Astrocyte (in vitro differentiated cells and primary cell): ENCODE measurements around the gene PM20D2. TPM values are rescaled to one million over a fixed set of nuclear protein-coding genes. Genes with fewer than 3 reads are reported as not detected.
A peak's percentile ranks its signal among the peaks of the same experiment; 100 is the strongest.

ENCODE experiments used
- DNase-seq: peaks from one replicate; pipeline ENCODE4 v3.0.0-alpha.2; 2010; ENCODE audit warnings: low read depth
- FAIRE-seq: peaks from 2 replicates; lab custom pipeline; 2011; peaks lifted over from hg19 to GRCh38; lab: Jason Lieb, UNC
- H2AFZ ChIP-seq: 2 replicates; pipeline ENCODE4 v1.6.0; 2012; ENCODE audit warnings: low read depth, low read length, inconsistent platforms
- H3K27ac ChIP-seq: 2 replicates; pipeline ENCODE4 v1.5.1; 2011; ENCODE audit warnings: low read depth, low read length, inconsistent platforms
- H3K27me3 ChIP-seq: 2 replicates; pipeline ENCODE4 v1.6.0; 2011; ENCODE audit warnings: low read length, inconsistent platforms; ENCODE audit not compliant: insufficient read depth
- H3K36me3 ChIP-seq: 2 replicates; pipeline ENCODE4 v1.5.1; 2011; ENCODE audit warnings: low read length, inconsistent platforms; ENCODE audit not compliant: insufficient read depth
- H3K4me1 ChIP-seq: 2 replicates; pipeline ENCODE4 v1.5.1; 2011; ENCODE audit warnings: low read length, inconsistent platforms; ENCODE audit not compliant: insufficient read depth
- H3K4me2 ChIP-seq: 2 replicates; pipeline ENCODE4 v1.6.0; 2012; ENCODE audit warnings: low read length, inconsistent platforms
- H3K4me3 ChIP-seq: 2 replicates; pipeline ENCODE4 v1.5.1; 2011; ENCODE audit warnings: low read depth, mild to moderate bottlenecking, low read length, inconsistent platforms; ENCODE audit not compliant: insufficient read depth
- H3K79me2 ChIP-seq: 2 replicates; pipeline ENCODE4 v1.6.0; 2012; ENCODE audit warnings: mild to moderate bottlenecking, low read length, inconsistent platforms; ENCODE audit not compliant: insufficient read depth
- H3K9ac ChIP-seq: 2 replicates; pipeline ENCODE4 v1.6.0; 2012; ENCODE audit warnings: mild to moderate bottlenecking, low read length, inconsistent platforms
- H3K9me3 ChIP-seq: 2 replicates; pipeline ENCODE4 v1.5.1; 2012; ENCODE audit warnings: low read depth, mild to moderate bottlenecking, low read length, inconsistent platforms; ENCODE audit not compliant: insufficient read depth
- H4K20me1 ChIP-seq: 2 replicates; pipeline ENCODE4 v1.6.0; 2012; ENCODE audit warnings: low read length, inconsistent platforms; ENCODE audit not compliant: insufficient read depth
- H3K27ac Mint-ChIP-seq: one replicate; pipeline ENCODE4 v1.8.0; 2021; ENCODE audit warnings: mild to moderate bottlenecking, mixed read lengths; ENCODE audit not compliant: unreplicated experiment
- H3K27me3 Mint-ChIP-seq: one replicate; pipeline ENCODE4 v1.8.0; 2021; ENCODE audit warnings: low read depth, mixed read lengths; ENCODE audit not compliant: unreplicated experiment
- H3K36me3 Mint-ChIP-seq: one replicate; pipeline ENCODE4 v1.8.0; 2021; ENCODE audit warnings: low read depth, mixed read lengths; ENCODE audit not compliant: unreplicated experiment
- H3K4me1 Mint-ChIP-seq: one replicate; pipeline ENCODE4 v1.8.0; 2021; ENCODE audit warnings: low read depth, mixed read lengths; ENCODE audit not compliant: unreplicated experiment
- H3K4me3 Mint-ChIP-seq: one replicate; pipeline ENCODE4 v1.8.0; 2021; ENCODE audit warnings: mild to moderate bottlenecking, moderate library complexity, mixed read lengths; ENCODE audit not compliant: unreplicated experiment
- H3K9me3 Mint-ChIP-seq: one replicate; pipeline ENCODE4 v1.8.0; 2021; ENCODE audit warnings: mild to moderate bottlenecking, mixed read lengths; ENCODE audit not compliant: unreplicated experiment
- CTCF ChIP-seq: IDR thresholded peaks from 2 replicates; pipeline ENCODE4 v1.5.1; 2011; ENCODE audit warnings: low read depth, mild to moderate bottlenecking, inconsistent platforms, low read length, moderate library complexity; ENCODE audit not compliant: insufficient read depth
- EZH2 ChIP-seq: IDR thresholded peaks from 2 replicates; pipeline ENCODE4 v1.6.1; 2012; ENCODE audit warnings: mild to moderate bottlenecking, low read length, inconsistent platforms; ENCODE audit not compliant: insufficient read depth
- total RNA-seq: library from RNA; stranded (reverse); gene quantifications from 2 replicates; pipeline ENCODE4 v1.2.1, GENCODE V29; 2021

The PM20D2 gene
- total RNA-seq, 1 donor from 2014 or later = 10.4 TPM

GRCh38 chr6:89117211-89118108, 28.4 kb upstream of the PM20D2 start, which contains the start of gene SRSF12:
TSS of gene SRSF12 (minus strand) at chr6:89118071. CDS start at chr6:89117887, 184 bp downstream.
- H2AFZ ChIP-seq = peak within 1 kb of the TSS; percentile 92
- H3K9me3 Mint-ChIP-seq = no peaks in the 10 kb centered on the region
- H4K20me1 ChIP-seq = no peaks in the 10 kb centered on the region
- H3K4me3 ChIP-seq = peak within 1 kb of the TSS; percentile 68
- H3K4me2 ChIP-seq = peak within 1 kb of the TSS; percentile 94
- no peaks in the 10 kb centered on the region for H3K79me2 ChIP-seq
- DNase-seq = peak; percentile 39
- no peaks in the 10 kb centered on the region for H3K36me3 Mint-ChIP-seq
- peak within 1 kb of the TSS; percentile 74 for H3K9ac ChIP-seq
- FAIRE-seq = no peak
- no peaks in the 10 kb centered on the region for H3K27me3 Mint-ChIP-seq
- TF ChIP-seq EZH2 (peak; percentile 89), CTCF (no peak)
- H3K27ac Mint-ChIP-seq = peak within 1 kb of the TSS; percentile 8
- H3K27me3 ChIP-seq = no peaks in the 10 kb centered on the region
- no peak within 1 kb of the TSS for H3K27ac ChIP-seq
- H3K4me3 Mint-ChIP-seq = peak within 1 kb of the TSS; percentile 91
- H3K4me1 Mint-ChIP-seq = peaks cover 5% of the 10 kb centered on the region
- H3K9me3 ChIP-seq = no peaks in the 10 kb centered on the region
- no peaks in the 10 kb centered on the region for H3K36me3 ChIP-seq
- peaks cover 4% of the 10 kb centered on the region for H3K4me1 ChIP-seq

- Histone ChIP-seq H3K27me3 (no peaks in the 10 kb centered on the region), H3K4me3 (no peak overlapping the region), H3K4me1 (peaks cover 4% of the 10 kb centered on the region), H3K4me2 (no peak overlapping the region), H3K79me2 (no peaks in the 10 kb centered on the region), H3K9ac (no peak overlapping the region), H4K20me1 (no peaks in the 10 kb centered on the region), H3K27ac (no peak overlapping the region), H2AFZ (no peak overlapping the region), H3K36me3 (no peaks in the 10 kb centered on the region), H3K9me3 (no peaks in the 10 kb centered on the region)
- Mint-ChIP-seq H3K36me3 (no peaks in the 10 kb centered on the region), H3K27ac (no peak overlapping the region), H3K4me3 (peak overlapping the region; percentile 79), H3K4me1 (peaks cover 5% of the 10 kb centered on the region), H3K9me3 (no peaks in the 10 kb centered on the region), H3K27me3 (no peaks in the 10 kb centered on the region)
- DNase-seq (no peak), FAIRE-seq (no peak)
- no peak for TF ChIP-seq CTCF
- TF ChIP-seq EZH2 = no peak
These were observed 26.9 kb upstream of the PM20D2 start for GRCh38 chr6:89118931-89119330.

- H3K4me1 ChIP-seq = peaks cover 4% of the 10 kb centered on the region
- no peaks in the 10 kb centered on the region for H4K20me1 ChIP-seq
- FAIRE-seq (no peak), DNase-seq (peak; percentile 31)
- no peak overlapping the region for H3K9ac ChIP-seq
- no peak for TF ChIP-seq EZH2
- no peak for TF ChIP-seq CTCF
- Mint-ChIP-seq H3K4me3 (no peak overlapping the region), H3K9me3 (no peaks in the 10 kb centered on the region), H3K27me3 (no peaks in the 10 kb centered on the region), H3K36me3 (no peaks in the 10 kb centered on the region), H3K4me1 (peaks cover 5% of the 10 kb centered on the region), H3K27ac (no peak overlapping the region)
- H2AFZ ChIP-seq = no peak overlapping the region
- H3K27me3 ChIP-seq = no peaks in the 10 kb centered on the region
- no peaks in the 10 kb centered on the region for H3K36me3 ChIP-seq
- no peak overlapping the region for H3K27ac ChIP-seq
- H3K4me3 ChIP-seq = no peak overlapping the region
- H3K9me3 ChIP-seq = no peaks in the 10 kb centered on the region
- H3K4me2 ChIP-seq = no peak overlapping the region
- H3K79me2 ChIP-seq = no peaks in the 10 kb centered on the region
These were observed 25.5 kb upstream of the PM20D2 start for GRCh38 chr6:89120371-89120770.
